Endothelial cell of umbilical vein (primary cell): ENCODE results near the gene NEK6. TPM values are rescaled to one million over a fixed set of nuclear protein-coding genes. Genes with fewer than 3 reads are reported as not detected.
A peak's percentile ranks its signal among the peaks of the same experiment; 100 is the strongest.

Experiments
- BruUV-seq: library from RNA; stranded (reverse); fragments of 400-500 nt; replicated peaks from 2 replicates; lab custom pipeline; 2021; lab: Mats Ljungman, UMichigan
- CTCF ChIA-PET: fragments of 300-600, 350-600 bp; sonication (Branson Sonifier 250); formaldehyde crosslinking; loops from one replicate; lab custom pipeline; 2021; ENCODE audit warnings: antibody characterized with exemption, inconsistent platforms; lab: Charles Lee
- POLR2A ChIA-PET: fragments of 300-600, 350-600 bp; sonication (Branson Sonifier 250); formaldehyde crosslinking; loops from one replicate; lab custom pipeline; 2021; ENCODE audit warnings: antibody characterized with exemption, inconsistent platforms; lab: Charles Lee
- DNase-seq: peaks from one replicate; pipeline ENCODE4 v3.0.0-alpha.2; 2011; ENCODE audit warnings: low read depth, low spot score
- FAIRE-seq: peaks from 2 replicates; lab custom pipeline; 2011; peaks lifted over from hg19 to GRCh38; lab: Jason Lieb, UNC
- H2AFZ ChIP-seq: 2 replicates; pipeline ENCODE4 v1.6.0; 2012; ENCODE audit warnings: low read depth, low read length, control low read depth, inconsistent platforms
- H3K27ac ChIP-seq: 2 replicates; pipeline ENCODE4 v1.5.1; 2011; ENCODE audit warnings: low read depth, mild to moderate bottlenecking, control low read depth, low read length, moderate library complexity; ENCODE audit not compliant: insufficient read depth
- H3K27me3 ChIP-seq, 2 experiments: 2 replicates each; pipeline versions ENCODE4 v1.6.0 to v1.6.1; 2011; ENCODE audit warnings: low read length in 2 of 2, mixed read lengths in 1 of 2; ENCODE audit not compliant: control insufficient read depth in 2 of 2, insufficient read depth in 2 of 2
- H3K36me3 ChIP-seq, 2 experiments: 2 replicates in 1 of 2; 3 replicates in 1 of 2; pipeline ENCODE4 v1.5.1; 2011; ENCODE audit warnings: low read length in 2 of 2, mild to moderate bottlenecking in 1 of 2, moderate library complexity in 1 of 2; ENCODE audit not compliant: control insufficient read depth in 2 of 2, insufficient read depth in 2 of 2; ENCODE audit errors: extremely low read depth in 1 of 2
- H3K4me1 ChIP-seq: 3 replicates; pipeline ENCODE4 v1.5.1; 2011; ENCODE audit warnings: mild to moderate bottlenecking, low read length; ENCODE audit not compliant: control insufficient read depth, insufficient read depth; ENCODE audit errors: extremely low read depth
- H3K4me2 ChIP-seq: 2 replicates; pipeline ENCODE4 v1.6.1; 2011; ENCODE audit warnings: low read length, control low read depth, mixed read lengths; ENCODE audit not compliant: insufficient read depth
- H3K4me3 ChIP-seq, 3 experiments: fragments of 200-600 bp in 1 of 3; sonication (generic), shearing (Covaris generic) in 1 of 3; replicated peaks in 1 of 3; 2 replicates each; pipeline ENCODE4 v1.5.1; 2011 to 2016; ENCODE audit warnings: control low read depth in 3 of 3, low read length in 3 of 3, mild to moderate bottlenecking in 2 of 3, inconsistent platforms in 1 of 3, low read depth in 1 of 3, moderate library complexity in 1 of 3; ENCODE audit not compliant: insufficient read depth in 1 of 3
- H3K79me2 ChIP-seq: 2 replicates; pipeline ENCODE4 v1.6.0; 2012; ENCODE audit warnings: low read length, inconsistent platforms; ENCODE audit not compliant: control insufficient read depth, insufficient read depth
- H3K9ac ChIP-seq: replicated peaks from 2 replicates; pipeline ENCODE3; 2011; ENCODE audit warnings: low read length, control low read depth; ENCODE audit not compliant: insufficient read depth; ENCODE audit errors: extremely low read depth
- H3K9me1 ChIP-seq: replicated peaks from 3 replicates; pipeline ENCODE4 v1.6.0; 2011; ENCODE audit warnings: mild to moderate bottlenecking, low read length; ENCODE audit not compliant: control insufficient read depth, insufficient read depth; ENCODE audit errors: extremely low read depth
- H3K9me3 ChIP-seq: replicated peaks from 2 replicates; pipeline ENCODE4 v1.5.1; 2012; ENCODE audit warnings: low read length, inconsistent platforms; ENCODE audit not compliant: control insufficient read depth, insufficient read depth
- H4K20me1 ChIP-seq: replicated peaks from 2 replicates; pipeline ENCODE3; 2011; ENCODE audit warnings: mild to moderate bottlenecking, low read length; ENCODE audit not compliant: control insufficient read depth, insufficient read depth; ENCODE audit errors: extremely low read depth
- CTCF ChIP-seq, 2 donors: IDR thresholded peaks; 1 replicate in 1 of 2; 2 replicates in 1 of 2; pipeline ENCODE4 v1.5.1; 2011; ENCODE audit warnings: low read length in 2 of 2, mild to moderate bottlenecking in 2 of 2, moderate library complexity in 2 of 2, control low read depth in 1 of 2, inconsistent platforms in 1 of 2, low read depth in 1 of 2; ENCODE audit not compliant: insufficient read depth in 1 of 2; ENCODE audit errors: extremely low read depth in 1 of 2
- EZH2 ChIP-seq: IDR thresholded peaks from 2 replicates; pipeline ENCODE4 v1.6.1; 2012; ENCODE audit warnings: borderline replicate concordance, low read depth, mild to moderate bottlenecking, moderate library complexity, low read length, inconsistent platforms; ENCODE audit not compliant: severe bottlenecking
- FOS ChIP-seq: IDR thresholded peaks from 2 replicates; pipeline ENCODE4 v1.6.1; 2011; ENCODE audit warnings: mild to moderate bottlenecking, low read length, moderate library complexity, borderline replicate concordance; ENCODE audit not compliant: insufficient read depth
- GATA2 ChIP-seq: IDR thresholded peaks from 2 replicates; pipeline ENCODE4 v1.7.0; 2011; ENCODE audit warnings: low read depth, mild to moderate bottlenecking, moderate library complexity, mixed read lengths, low read length; ENCODE audit not compliant: insufficient read length, insufficient read depth
- JUN ChIP-seq: IDR thresholded peaks from 2 replicates; pipeline ENCODE4 v1.6.1; 2011; ENCODE audit warnings: borderline replicate concordance, low read depth; ENCODE audit not compliant: insufficient read length, insufficient read depth
- MAX ChIP-seq: IDR thresholded peaks from 2 replicates; pipeline ENCODE4 v1.6.1; 2011; ENCODE audit not compliant: insufficient read depth, insufficient read length
- MYC ChIP-seq: IDR thresholded peaks from one replicate; pipeline ENCODE4 v1.6.1; 2011; ENCODE audit warnings: mild to moderate bottlenecking, low read depth, low read length
- POLR2A ChIP-seq: IDR thresholded peaks from 2 replicates; pipeline ENCODE4 v1.6.1; 2012; ENCODE audit warnings: low read depth, mild to moderate bottlenecking, control low read depth, low read length
- POLR2AphosphoS5 ChIP-seq: IDR thresholded peaks from 2 replicates; pipeline ENCODE4 v1.6.1; 2012; ENCODE audit warnings: low read depth, mild to moderate bottlenecking, control low read depth, low read length, moderate library complexity; ENCODE audit not compliant: insufficient read depth
- dilution Hi-C: fragments of 300-500 bp; cut with MboI; formaldehyde crosslinking; loops from one replicate; pipeline ENCODE4 v1.15.0; 2019; ENCODE audit warnings: low sequenced_read_pairs; ENCODE audit not compliant: extremely low pct_ligation_motif_present
- intact Hi-C: fragments of 100-400 bp; cut with micrococcal nuclease; formaldehyde crosslinking; loops from one replicate; pipeline ENCODE4 v1.10.0; 2022
- polyA plus RNA-seq, 4 experiments: library from polyadenylated mRNA; depleted of rRNA in 3 of 4; stranded (reverse) in 3 of 4; unstranded in 1 of 4; fragments of >200 nt; gene quantifications; 2 replicates each; pipeline versions ENCODE4 v1.2.1 to v1.2.3, GENCODE V29; 2011 to 2012; ENCODE audit warnings: missing spikeins in 1 of 4
- total RNA-seq: library from RNA; stranded (reverse); gene quantifications from 2 replicates; pipeline ENCODE4 v1.2.3, GENCODE V29; 2021

Gene NEK6
- total and polyA plus RNA-seq, 2 donors (not counting 3 experiments of a cell fraction or from before 2014, with no cell fraction given) = 64.3 to 67.1 TPM

GRCh38 chr9:124357721-124358361 is 100.1 kb downstream of the NEK6 start:
- intact Hi-C loops = loop anchor here (1.0 kb wide), 1 partner anchor 232 kb away; no protein-coding TSS in a partner anchor
- ChIA-PET CTCF (interaction anchor here (0.9 to 1.3 kb wide), 2 partner anchors 30 to 231 kb away, joined by 3 to 5 read pairs; no protein-coding TSS in a partner anchor), POLR2A (no interaction called here)
- Histone ChIP-seq H3K36me3 (peaks cover 4 to 17% of the 10 kb centered on the region in 2 experiments), H3K4me3 (no peak overlapping the region), H3K9me1 (no peaks in the 10 kb centered on the region), H3K9ac (no peak overlapping the region), H4K20me1 (peaks cover 2% of the 10 kb centered on the region), H3K4me1 (no peaks in the 10 kb centered on the region), H3K79me2 (peaks cover 81% of the 10 kb centered on the region), H3K9me3 (no peaks in the 10 kb centered on the region), H3K4me2 (no peak overlapping the region), H3K27me3 (no peaks in the 10 kb centered on the region), H2AFZ (no peak overlapping the region), H3K27ac (no peak overlapping the region)
- FAIRE-seq (peak; percentile 12), DNase-seq (no peak)
- TF ChIP-seq CTCF (IDR thresholded peaks at IDR 0.05; ENCODE audit: extremely low read depth in 1 of 2, insufficient read depth in 1 of 2, low read depth in 1 of 2, low read length in 2 of 2) (peak in 1 of 2 donors; percentile 19), FOS (no peak), POLR2AphosphoS5 (peak; percentile 27), MAX (no peak), EZH2 (no peak), POLR2A (peak; percentile 34), GATA2 (no peak), MYC (no peak), JUN (no peak)
- dilution Hi-C loops = no loop called here
- BruUV-seq = no TSS peak
